Activated CD8-positive, alpha-beta memory T cell treated with anti-CD3 and anti-CD28 coated beads, Interleukin-2, amount 50 U/mL, for 24 hours (primary cell): ENCODE results near the gene PRKCA.
"Not testable (repeated sequence)": the region's sequence is repeated elsewhere in the genome, so short reads cannot be mapped to it uniquely, and the experiment has no call there.

Source experiments
- DNase-seq: peaks from one replicate; pipeline ENCODE4 v3.0.0-alpha.2; 2020; ENCODE audit errors: extremely low read depth

Gene PRKCA

GRCh38 chr17:66684731-66685130 lies 382.3 kb downstream of the PRKCA start:
- no peak for DNase-seq

- no peak for DNase-seq
Observed at GRCh38 chr17:66686601-66687000, 384.2 kb downstream of the PRKCA start.

- no peak for DNase-seq
Observed at GRCh38 chr17:66687570-66688284, 385.3 kb downstream of the PRKCA start.

GRCh38 chr17:66689221-66689620 lies 386.8 kb downstream of the PRKCA start:
- DNase-seq, result no peak

- DNase-seq, result no peak
Observed at GRCh38 chr17:66690166-66690565, 387.8 kb downstream of the PRKCA start.

- DNase-seq, result no peak
Observed at GRCh38 chr17:66691644-66692420, 389.4 kb downstream of the PRKCA start.

GRCh38 chr17:66692421-66692690 lies 389.9 kb downstream of the PRKCA start:
- no peak for DNase-seq

GRCh38 chr17:66695098-66695497 lies 392.7 kb downstream of the PRKCA start:
- no peak for DNase-seq

GRCh38 chr17:66698270-66698669 lies 395.9 kb downstream of the PRKCA start:
- DNase-seq, result no peak

GRCh38 chr17:66701462-66701861 lies 399.0 kb downstream of the PRKCA start:
- DNase-seq, result no peak

GRCh38 chr17:66702106-66702936 lies 399.9 kb downstream of the PRKCA start:
- DNase-seq, result no peak

GRCh38 chr17:66704858-66705520 lies 402.6 kb downstream of the PRKCA start:
- DNase-seq, result no peak

GRCh38 chr17:66706851-66707450 lies 404.5 kb downstream of the PRKCA start:
- no peak for DNase-seq

- DNase-seq, result no peak
Observed at GRCh38 chr17:66711401-66711800, 409.0 kb downstream of the PRKCA start.

- DNase-seq, result no peak
Observed at GRCh38 chr17:66711881-66712321, 409.5 kb downstream of the PRKCA start.

- no peak for DNase-seq
Observed at GRCh38 chr17:66712453-66712852, 410.0 kb downstream of the PRKCA start.

GRCh38 chr17:66713021-66713532 lies 410.7 kb downstream of the PRKCA start:
- not testable (repeated sequence) for DNase-seq

- no peak for DNase-seq
Observed at GRCh38 chr17:66713533-66714042, 411.2 kb downstream of the PRKCA start.

- no peak for DNase-seq
Observed at GRCh38 chr17:66714046-66715023, 411.9 kb downstream of the PRKCA start.
